ENCODE measurements around the gene AP4B1.
A peak's percentile ranks its signal among the peaks of the same experiment; 100 is the strongest.
"Not testable (repeated sequence)": the region's sequence is repeated elsewhere in the genome, so short reads cannot be mapped to it uniquely, and the experiment has no call there.

Gene AP4B1

GRCh38 chr1:113904674-113905434 lies at the start of gene AP4B1, which contains the start of gene DCLRE1B:
Gene AP4B1, minus strand, starts transcription at chr1:113904799. Its CDS starts 82 bp downstream, at chr1:113904717.
Gene DCLRE1B, plus strand, starts transcription at chr1:113905326. Its CDS starts 261 bp downstream, at chr1:113905587.
- Histone ChIP-seq H3K9me3 (ENCODE audit: low read length) (no peaks in the 10 kb centered on the region), H3K9ac (ENCODE audit: low read length) (peak within 1 kb of the TSS; percentile 79), H3K27ac (ENCODE audit: low read depth, low read length) (peak within 1 kb of the TSS; percentile 94), H3K36me3 (ENCODE audit: insufficient read depth, low read length) (peaks cover 17% of the 10 kb centered on the region), H3K4me1 (ENCODE audit: insufficient read depth, low read length) (peaks cover 15% of the 10 kb centered on the region), H3K27me3 (ENCODE audit: control insufficient read depth in 1 of 2, insufficient read depth in 2 of 2, low read length in 2 of 2) (no peaks in the 10 kb centered on the region), H3K4me3 (ENCODE audit: low read depth in 1 of 2, low read length in 2 of 2) (peak within 1 kb of the TSS; percentile 63 to 95)

GRCh38 chr1:113951719-113952118 lies 47.1 kb upstream of the AP4B1 start:
- Histone ChIP-seq H3K4me3 (ENCODE audit: low read depth in 1 of 2, low read length in 2 of 2) (no peak overlapping the region), H3K27me3 (ENCODE audit: control insufficient read depth in 1 of 2, insufficient read depth in 2 of 2, low read length in 2 of 2) (no peaks in the 10 kb centered on the region), H3K27ac (ENCODE audit: low read depth, low read length) (no peak overlapping the region), H3K9me3 (ENCODE audit: low read length) (no peaks in the 10 kb centered on the region), H3K36me3 (ENCODE audit: insufficient read depth, low read length) (peaks cover 17% of the 10 kb centered on the region), H3K9ac (ENCODE audit: low read length) (no peak overlapping the region), H3K4me1 (ENCODE audit: insufficient read depth, low read length) (peaks cover 29% of the 10 kb centered on the region)

- peaks cover 37% of the 10 kb centered on the region for H3K4me1 ChIP-seq (ENCODE audit: insufficient read depth, low read length)
- H3K27ac ChIP-seq (ENCODE audit: low read depth, low read length), result no peak overlapping the region
- H3K9ac ChIP-seq (ENCODE audit: low read length), result no peak overlapping the region
- no peaks in the 10 kb centered on the region for H3K27me3 ChIP-seq (ENCODE audit: control insufficient read depth in 1 of 2, insufficient read depth in 2 of 2, low read length in 2 of 2)
- H3K4me3 ChIP-seq (ENCODE audit: low read depth in 1 of 2, low read length in 2 of 2), result no peak overlapping the region
- no peaks in the 10 kb centered on the region for H3K9me3 ChIP-seq (ENCODE audit: low read length)
- peaks cover 13% of the 10 kb centered on the region for H3K36me3 ChIP-seq (ENCODE audit: insufficient read depth, low read length)
These were observed 46.3 kb upstream of the AP4B1 start for GRCh38 chr1:113950908-113951307.

- Histone ChIP-seq H3K9me3 (ENCODE audit: low read length) (no peaks in the 10 kb centered on the region), H3K9ac (ENCODE audit: low read length) (no peak overlapping the region), H3K4me1 (ENCODE audit: insufficient read depth, low read length) (peaks cover 38% of the 10 kb centered on the region), H3K27ac (ENCODE audit: low read depth, low read length) (no peak overlapping the region), H3K36me3 (ENCODE audit: insufficient read depth, low read length) (peaks cover 3% of the 10 kb centered on the region), H3K4me3 (ENCODE audit: low read depth in 1 of 2, low read length in 2 of 2) (no peak overlapping the region), H3K27me3 (ENCODE audit: control insufficient read depth in 1 of 2, insufficient read depth in 2 of 2, low read length in 2 of 2) (no peaks in the 10 kb centered on the region)
These were observed 44.4 kb upstream of the AP4B1 start for GRCh38 chr1:113949007-113949406.

- not testable (repeated sequence) for H3K27me3 ChIP-seq (ENCODE audit: control insufficient read depth in 1 of 2, insufficient read depth in 2 of 2, low read length in 2 of 2); H3K36me3 ChIP-seq (ENCODE audit: insufficient read depth, low read length); H3K4me3 ChIP-seq (ENCODE audit: low read depth in 1 of 2, low read length in 2 of 2); H3K9me3 ChIP-seq (ENCODE audit: low read length); H3K9ac ChIP-seq (ENCODE audit: low read length); H3K27ac ChIP-seq (ENCODE audit: low read depth, low read length)
- peaks cover 38% of the 10 kb centered on the region for H3K4me1 ChIP-seq (ENCODE audit: insufficient read depth, low read length)
These were observed 43.6 kb upstream of the AP4B1 start for GRCh38 chr1:113948151-113948550.

- no peak overlapping the region for H3K27ac ChIP-seq (ENCODE audit: low read depth, low read length)
- H3K4me3 ChIP-seq (ENCODE audit: low read depth in 1 of 2, low read length in 2 of 2), result peak overlapping the region in 1 of 2 donors; percentile 10
- no peak overlapping the region for H3K9ac ChIP-seq (ENCODE audit: low read length)
- peaks cover 38% of the 10 kb centered on the region for H3K4me1 ChIP-seq (ENCODE audit: insufficient read depth, low read length)
- H3K27me3 ChIP-seq (ENCODE audit: control insufficient read depth in 1 of 2, insufficient read depth in 2 of 2, low read length in 2 of 2), result no peaks in the 10 kb centered on the region
- H3K36me3 ChIP-seq (ENCODE audit: insufficient read depth, low read length), result no peaks in the 10 kb centered on the region
- no peaks in the 10 kb centered on the region for H3K9me3 ChIP-seq (ENCODE audit: low read length)
These were observed 42.9 kb upstream of the AP4B1 start for GRCh38 chr1:113947388-113948107.

- Histone ChIP-seq H3K36me3 (ENCODE audit: insufficient read depth, low read length) (no peaks in the 10 kb centered on the region), H3K27ac (ENCODE audit: low read depth, low read length) (no peak overlapping the region), H3K4me1 (ENCODE audit: insufficient read depth, low read length) (peaks cover 37% of the 10 kb centered on the region), H3K27me3 (ENCODE audit: control insufficient read depth in 1 of 2, insufficient read depth in 2 of 2, low read length in 2 of 2) (no peaks in the 10 kb centered on the region), H3K9me3 (ENCODE audit: low read length) (no peaks in the 10 kb centered on the region), H3K4me3 (ENCODE audit: low read depth in 1 of 2, low read length in 2 of 2) (peak overlapping the region in 1 of 2 donors; percentile 10), H3K9ac (ENCODE audit: low read length) (no peak overlapping the region)
These were observed 42.2 kb upstream of the AP4B1 start for GRCh38 chr1:113946678-113947387.

GRCh38 chr1:113946112-113946511 lies 41.5 kb upstream of the AP4B1 start:
- Histone ChIP-seq H3K27ac (ENCODE audit: low read depth, low read length) (no peak overlapping the region), H3K9ac (ENCODE audit: low read length) (no peak overlapping the region), H3K27me3 (ENCODE audit: control insufficient read depth in 1 of 2, insufficient read depth in 2 of 2, low read length in 2 of 2) (no peaks in the 10 kb centered on the region), H3K9me3 (ENCODE audit: low read length) (no peaks in the 10 kb centered on the region), H3K36me3 (ENCODE audit: insufficient read depth, low read length) (no peaks in the 10 kb centered on the region), H3K4me1 (ENCODE audit: insufficient read depth, low read length) (peaks cover 33% of the 10 kb centered on the region), H3K4me3 (ENCODE audit: low read depth in 1 of 2, low read length in 2 of 2) (no peak overlapping the region)

- Histone ChIP-seq H3K27me3 (ENCODE audit: control insufficient read depth in 1 of 2, insufficient read depth in 2 of 2, low read length in 2 of 2) (no peaks in the 10 kb centered on the region), H3K27ac (ENCODE audit: low read depth, low read length) (no peak overlapping the region), H3K9ac (ENCODE audit: low read length) (no peak overlapping the region), H3K4me1 (ENCODE audit: insufficient read depth, low read length) (peaks cover 33% of the 10 kb centered on the region), H3K9me3 (ENCODE audit: low read length) (no peaks in the 10 kb centered on the region), H3K4me3 (ENCODE audit: low read depth in 1 of 2, low read length in 2 of 2) (no peak overlapping the region), H3K36me3 (ENCODE audit: insufficient read depth, low read length) (peaks cover 7% of the 10 kb centered on the region)
These were observed 40.7 kb upstream of the AP4B1 start for GRCh38 chr1:113945329-113945728.

GRCh38 chr1:113943028-113943811 lies 38.6 kb upstream of the AP4B1 start:
- Histone ChIP-seq H3K36me3 (ENCODE audit: insufficient read depth, low read length) (peaks cover 8% of the 10 kb centered on the region), H3K27ac (ENCODE audit: low read depth, low read length) (no peak overlapping the region), H3K4me1 (ENCODE audit: insufficient read depth, low read length) (peaks cover 24% of the 10 kb centered on the region)

GRCh38 chr1:113942527-113942926 lies 37.9 kb upstream of the AP4B1 start:
- no peak overlapping the region for H3K9ac ChIP-seq (ENCODE audit: low read length)
- H3K9me3 ChIP-seq (ENCODE audit: low read length), result no peaks in the 10 kb centered on the region
- H3K27ac ChIP-seq (ENCODE audit: low read depth, low read length), result no peak overlapping the region
- peaks cover 23% of the 10 kb centered on the region for H3K4me1 ChIP-seq (ENCODE audit: insufficient read depth, low read length)
- H3K36me3 ChIP-seq (ENCODE audit: insufficient read depth, low read length), result peaks cover 8% of the 10 kb centered on the region
- H3K27me3 ChIP-seq (ENCODE audit: control insufficient read depth in 1 of 2, insufficient read depth in 2 of 2, low read length in 2 of 2), result no peaks in the 10 kb centered on the region
- no peak overlapping the region for H3K4me3 ChIP-seq (ENCODE audit: low read depth in 1 of 2, low read length in 2 of 2)

More at GRCh38 chr1:113943028-113943811, 38.6 kb upstream of the AP4B1 start:
- Histone ChIP-seq H3K9ac (ENCODE audit: low read length) (no peak overlapping the region), H3K9me3 (ENCODE audit: low read length) (no peaks in the 10 kb centered on the region), H3K4me3 (ENCODE audit: low read depth in 1 of 2, low read length in 2 of 2) (no peak overlapping the region), H3K27me3 (ENCODE audit: control insufficient read depth in 1 of 2, insufficient read depth in 2 of 2, low read length in 2 of 2) (no peaks in the 10 kb centered on the region)

All from muscle layer of colon (tissue), 2 donors.